H1 (cell line): ENCODE measurements around the gene DBF4B. TPM values are rescaled to one million over a fixed set of nuclear protein-coding genes. Genes with fewer than 3 reads are reported as not detected.

Source experiments
- KDM5A ChIP-seq: fragments of 200-600 bp; IDR thresholded peaks from 2 replicates; pipeline ENCODE4 v1.7.1; 2012; ENCODE audit warnings: mild to moderate bottlenecking, low read length, inconsistent platforms, mixed read lengths
- NANOG ChIP-seq: IDR thresholded peaks from 2 replicates; pipeline ENCODE4 v1.6.1; 2011; ENCODE audit warnings: low read length, low read depth, mild to moderate bottlenecking, inconsistent platforms; ENCODE audit not compliant: insufficient read depth, poor library complexity, severe bottlenecking
- POLR2AphosphoS5 ChIP-seq: IDR thresholded peaks from 2 replicates; pipeline ENCODE4 v1.6.1; 2011; ENCODE audit warnings: low read depth, low read length
- RNF2 ChIP-seq: fragments of 200-900, 300-1000 bp; sonication (generic); IDR thresholded peaks from 2 replicates; pipeline ENCODE4 v1.7.1; 2016; ENCODE audit warnings: borderline replicate concordance, low read depth, mild to moderate bottlenecking, antibody characterized with exemption, low read length; ENCODE audit not compliant: poor library complexity, severe bottlenecking; ENCODE audit errors: missing control alignments
- RXRA ChIP-seq: IDR thresholded peaks from 2 replicates; pipeline ENCODE4 v1.6.1; 2011; ENCODE audit warnings: low read depth, mild to moderate bottlenecking, low read length, moderate library complexity; ENCODE audit not compliant: insufficient read depth
- SIN3A ChIP-seq, 2 experiments: IDR thresholded peaks in 1 of 2; conservative IDR thresholded peaks in 1 of 2; 2 replicates each; pipeline ENCODE4 v1.6.1; 2011 to 2012; ENCODE audit warnings: low read length in 2 of 2, improper control_type of control experiment in 1 of 2, low read depth in 1 of 2, mild to moderate bottlenecking in 1 of 2
- SUZ12 ChIP-seq: fragments of 200-600 bp; sonication (generic); IDR thresholded peaks from 2 replicates; pipeline ENCODE4 v1.6.1; 2012; ENCODE audit warnings: mild to moderate bottlenecking, inconsistent platforms, low read length, moderate library complexity, mixed read lengths
- TBP ChIP-seq: IDR thresholded peaks from 2 replicates; pipeline ENCODE4 v1.6.1; 2011; ENCODE audit warnings: low read depth, low read length, improper control_type of control experiment
- TCF12 ChIP-seq: IDR thresholded peaks from 2 replicates; pipeline ENCODE4 v1.6.1; 2011; ENCODE audit warnings: low read depth, mild to moderate bottlenecking, low read length
- USF2 ChIP-seq: IDR thresholded peaks from 2 replicates; pipeline ENCODE4 v1.6.1; 2011; ENCODE audit warnings: low read length, improper control_type of control experiment
- ZNF274 ChIP-seq: IDR thresholded peaks from 2 replicates; pipeline ENCODE4 v1.7.0; 2012; ENCODE audit warnings: low read length, borderline replicate concordance; ENCODE audit errors: extremely low read depth
- polyA plus RNA-seq, 7 experiments: library from polyadenylated mRNA; depleted of rRNA in 3 of 7; stranded (reverse) in 5 of 7; unstranded in 2 of 7; fragments of >200 nt in 5 of 7; fragments of 200-250 nt in 2 of 7; gene quantifications; 1 replicate in 5 of 7; 2 replicates in 1 of 7; 4 replicates in 1 of 7; pipeline versions ENCODE4 v1.2.1 to v1.2.3, GENCODE V29; 2011 to 2013; ENCODE audit warnings: missing spikeins in 2 of 7, mixed read lengths in 2 of 7
- total RNA-seq: library from RNA; stranded (reverse); fragmentation: NEBNext Ultra II Directional; extraction: Animal tissue kit (Norgen Biotek cat#: 25700); gene quantifications from 2 replicates; pipeline ENCODE4 v1.2.1, GENCODE V29; 2021

Gene DBF4B
- total and polyA plus RNA-seq, 2 of the 8 experiments (the other 6 are each of a cell fraction or from before 2014, with no cell fraction given) = 20.2 to 26.9 TPM

GRCh38 chr17:44708401-44709263 lies at the start of gene DBF4B (continued):
- TF ChIP-seq USF2 (no peak), RXRA (no peak), SIN3A (conservative IDR thresholded peaks at IDR 0.05 in 1 of 2, IDR thresholded peaks at IDR 0.05 in 1 of 2; ENCODE audit: low read depth in 1 of 2, low read length in 2 of 2) (peak; percentile 16 to 72; a peak in 2 of 4 replicates), TBP (peak; percentile 88), NANOG (no peak), POLR2AphosphoS5 (peak; percentile 41; the same call in 1 of the 2 replicates), SUZ12 (no peak), TCF12 (no peak), RNF2 (no peak), KDM5A (no peak; the same call in 1 of the 2 replicates), ZNF274 (no peak)
